GM21447 (cell line): ENCODE results near the gene TMED7.
"Not testable (repeated sequence)": the region's sequence is repeated elsewhere in the genome, so short reads cannot be mapped to it uniquely, and the experiment has no call there.

Experiments used
- ATAC-seq: cut with Tn5 transposase; IDR thresholded peaks from one replicate; pipeline ENCODE4 v1.9.1; 2021; ENCODE audit not compliant: unreplicated experiment

The TMED7 gene

DNA sequence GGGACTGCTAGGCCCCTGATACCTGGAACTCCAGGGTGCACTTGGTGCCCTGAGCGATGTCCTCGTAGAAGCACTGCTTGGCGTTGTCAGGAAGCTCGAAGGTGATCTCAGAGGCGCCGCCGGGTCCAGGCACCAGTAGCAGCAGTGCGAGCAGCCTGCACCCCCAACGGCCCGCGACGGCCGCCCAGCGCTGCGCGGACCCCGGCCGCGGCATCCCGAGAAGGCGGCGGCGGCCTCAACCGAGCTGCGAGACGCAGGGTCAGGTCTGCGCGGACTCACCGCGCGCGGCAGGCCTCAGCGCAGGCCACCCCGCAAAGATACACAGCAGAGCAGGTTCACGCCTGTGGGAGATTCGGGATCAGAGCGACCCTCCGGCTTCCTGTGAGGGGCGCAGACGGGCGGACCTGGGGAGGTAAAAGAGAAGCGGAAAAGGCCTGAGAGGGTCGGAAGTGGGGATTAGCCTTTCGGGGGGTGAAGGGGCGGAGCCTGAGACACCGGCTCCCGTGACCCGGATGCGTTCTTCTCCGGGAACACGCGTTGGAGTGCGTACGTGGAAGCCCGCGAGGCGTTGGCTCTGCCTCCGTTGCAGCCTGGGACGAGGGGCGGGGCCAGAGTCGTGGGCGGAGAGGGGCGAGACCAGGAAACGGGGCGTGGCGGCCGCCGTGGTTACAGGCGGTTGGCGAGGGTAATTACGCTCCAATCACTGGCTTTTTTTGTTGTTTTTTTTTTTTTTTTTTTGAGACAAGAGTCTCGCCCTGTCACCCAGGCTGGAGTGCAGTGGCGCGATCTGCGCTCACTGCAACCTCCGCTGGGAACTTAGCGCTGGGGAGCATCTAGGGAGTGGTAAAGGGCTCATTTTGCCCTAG is at the start of gene TMED7:
TMED7 (minus strand) TSS at position 458 of the 866 bp plus-strand sequence; CDS start at position 214, 244 bp downstream.
- peak; percentile 89 for ATAC-seq

DNA sequence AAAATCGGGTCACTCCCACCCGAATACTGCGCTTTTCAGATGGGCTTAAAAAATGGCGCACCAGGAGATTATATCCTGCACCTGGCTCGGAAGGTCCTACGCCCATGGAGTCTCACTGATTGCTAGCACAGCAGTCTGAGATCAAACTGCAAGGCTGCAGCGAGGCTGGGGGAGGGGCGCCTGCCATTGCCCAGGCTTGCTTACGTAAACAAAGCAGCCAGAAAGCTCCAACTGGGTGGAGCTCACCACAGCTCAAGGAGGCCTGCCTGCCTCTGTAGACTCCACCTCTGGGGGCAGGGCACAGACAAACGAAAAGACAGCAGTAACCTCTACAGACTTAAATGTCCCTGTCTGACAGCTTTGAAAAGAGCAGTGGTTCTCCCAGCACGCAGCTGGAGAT is 48.9 kb upstream of the TMED7 start:
- not testable (repeated sequence) for ATAC-seq

DNA sequence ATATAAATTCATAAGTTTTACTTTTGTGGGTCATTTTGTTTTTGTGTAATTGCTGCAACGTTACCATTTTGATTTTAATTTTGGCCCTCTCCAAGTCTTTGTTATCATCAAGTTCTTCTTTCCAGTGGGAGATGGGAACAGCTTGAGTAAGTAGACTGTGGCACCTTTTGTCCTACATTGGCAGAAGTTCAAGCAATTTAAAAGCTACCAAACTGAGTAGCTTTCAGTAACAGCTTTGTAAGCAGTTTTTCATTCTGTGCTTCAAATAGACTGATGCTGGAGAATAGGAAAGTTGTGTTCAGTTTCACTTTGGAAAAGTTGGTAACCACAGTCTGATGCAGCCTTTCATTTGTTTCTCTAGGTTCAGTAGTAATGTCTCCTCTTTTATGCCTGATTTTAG is 47.8 kb upstream of the TMED7 start:
- no peak for ATAC-seq

DNA sequence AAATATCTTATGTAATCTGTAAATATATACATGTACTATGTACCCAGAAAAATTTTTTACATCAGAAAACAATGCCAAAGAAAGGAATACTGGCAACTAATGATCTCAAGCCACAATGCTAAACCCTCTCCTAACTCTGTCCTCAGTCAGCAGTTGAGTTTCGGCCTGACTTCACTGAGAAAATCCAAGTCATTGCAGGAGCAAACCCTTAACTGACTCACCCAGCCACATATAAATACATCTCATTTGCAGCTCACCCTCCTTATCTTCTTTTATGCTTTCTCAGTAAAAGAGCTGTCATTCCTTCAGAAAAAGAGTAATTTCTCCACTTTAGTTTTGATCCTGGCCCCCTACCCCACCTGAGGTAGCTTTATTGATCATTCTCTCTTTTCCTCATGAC is 46.1 kb upstream of the TMED7 start:
- ATAC-seq: no peak

DNA sequence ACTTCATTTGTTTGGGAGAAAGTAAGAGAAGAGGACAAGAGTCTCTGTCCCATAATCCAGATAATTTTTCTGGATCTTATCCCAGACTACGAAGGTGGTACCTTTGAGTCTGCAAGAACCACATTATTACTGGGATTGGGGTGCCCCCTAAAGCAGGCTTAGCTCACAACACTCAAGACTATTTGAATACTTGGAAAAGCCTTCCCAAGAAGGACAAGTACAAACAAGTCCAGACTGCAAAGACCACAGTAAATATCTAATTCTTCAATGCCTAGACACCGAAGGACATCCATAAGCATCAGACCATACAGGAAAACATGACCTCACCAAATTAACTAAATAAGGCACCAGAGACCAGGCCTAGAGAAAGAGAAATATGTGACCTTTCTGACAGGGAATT is 40.2 kb upstream of the TMED7 start:
- no peak for ATAC-seq

DNA sequence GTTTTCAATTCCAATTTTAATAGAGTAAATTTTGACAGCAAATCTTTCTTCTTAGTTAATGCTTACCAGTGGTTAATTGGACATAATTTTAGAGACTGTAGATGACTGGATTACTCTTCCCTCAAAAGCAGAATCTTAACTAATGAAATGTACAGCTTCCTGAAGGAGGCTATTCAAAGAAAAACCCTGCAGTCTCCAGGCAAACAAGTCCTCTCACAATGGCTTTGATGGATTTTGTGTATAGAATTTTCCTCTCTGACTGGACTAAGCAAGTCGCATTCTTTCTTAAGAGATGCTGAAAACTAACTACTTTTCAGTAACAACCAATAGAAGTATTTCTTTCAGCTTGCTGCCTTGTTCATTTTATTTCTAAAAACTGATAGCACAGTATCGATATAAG is 35.7 kb upstream of the TMED7 start:
- no peak for ATAC-seq

DNA sequence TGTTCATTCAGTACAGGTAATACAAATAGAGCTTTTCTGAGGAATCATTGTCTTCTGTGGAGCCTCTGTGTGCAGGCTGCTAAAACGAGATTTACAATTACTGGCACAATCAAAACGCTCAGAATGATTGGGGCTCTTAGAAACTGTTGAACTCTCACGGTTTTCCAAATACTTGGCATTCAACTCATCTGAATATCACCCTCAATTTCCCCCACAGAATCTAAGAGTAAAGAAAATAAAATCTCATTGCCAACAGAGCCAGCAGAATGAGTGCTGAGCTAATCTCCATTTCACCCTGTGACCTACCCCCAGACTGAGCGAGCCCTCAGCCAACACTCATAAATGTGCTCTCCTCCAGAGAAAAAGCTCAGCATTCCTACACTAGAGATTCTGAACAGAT is 35.3 kb upstream of the TMED7 start:
- ATAC-seq: no peak

DNA sequence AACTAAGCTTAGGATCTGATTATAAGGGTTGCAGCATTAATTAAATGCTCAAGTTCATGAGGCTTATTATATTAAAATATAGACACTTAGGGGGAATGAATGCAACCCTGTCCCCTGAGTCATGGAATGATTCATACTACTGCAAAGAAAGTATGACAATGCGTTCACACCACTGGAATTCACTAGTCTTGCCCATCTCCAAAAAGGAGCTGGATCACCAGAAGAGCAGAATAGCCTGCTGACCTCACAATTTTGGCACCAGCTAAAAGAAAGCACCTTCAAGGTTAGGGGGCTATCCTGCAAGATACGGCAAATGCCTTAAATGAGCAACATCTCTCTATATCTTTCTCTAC is 32.0 kb upstream of the TMED7 start:
- no peak for ATAC-seq

DNA sequence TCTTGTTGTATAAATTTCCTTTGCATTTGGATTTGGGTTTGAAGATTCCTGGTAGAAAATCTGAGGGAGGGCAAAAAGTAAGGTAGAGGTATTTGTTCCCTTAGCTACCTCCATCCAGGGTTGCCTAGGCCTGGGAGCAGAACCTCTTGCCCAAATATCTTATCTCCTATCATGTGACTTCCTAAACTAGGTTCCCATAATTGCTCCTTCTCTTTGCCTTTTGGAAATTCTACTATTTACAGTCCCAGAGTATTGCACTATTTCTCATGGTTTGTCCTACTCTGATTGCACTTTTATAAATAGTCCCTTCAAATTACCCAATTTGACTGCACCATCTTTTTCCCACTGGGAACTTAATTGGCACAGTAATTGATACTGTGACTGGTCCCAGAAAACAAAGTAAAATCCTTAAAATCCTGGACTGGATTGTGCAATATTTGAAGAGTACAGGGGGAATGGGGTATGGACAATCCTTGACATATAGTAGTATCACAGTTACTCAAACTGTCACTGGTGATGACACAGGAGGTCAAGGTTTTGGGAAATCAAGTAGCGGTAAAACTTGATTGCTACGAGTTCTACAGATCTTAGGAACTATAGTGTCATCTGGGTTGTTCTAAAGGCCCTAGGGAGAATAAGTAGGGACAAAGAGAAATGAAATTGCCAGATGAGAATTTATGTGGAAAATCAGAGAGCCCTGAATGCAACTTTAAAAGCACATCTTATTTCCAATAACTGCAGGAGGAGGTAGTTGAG is 31.5 kb upstream of the TMED7 start:
- ATAC-seq: no peak

DNA sequence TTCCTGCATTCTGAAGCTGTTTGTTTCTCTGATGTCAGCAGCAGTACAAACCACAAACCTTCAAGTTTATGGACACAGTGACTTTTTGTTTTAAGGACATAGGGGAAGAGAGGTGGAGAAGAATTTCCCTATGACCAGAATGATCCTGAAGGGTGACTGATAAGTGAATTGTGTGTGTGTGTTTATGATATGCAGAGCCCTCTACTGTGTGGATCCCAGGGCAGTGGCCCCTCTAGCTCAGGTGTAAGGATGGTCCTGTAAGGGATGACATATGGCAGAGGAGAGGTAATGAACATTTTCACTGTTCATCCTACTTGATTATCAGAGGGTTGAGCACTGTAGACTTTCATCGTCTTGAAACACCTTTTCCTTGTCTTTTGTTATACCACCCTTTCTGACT is 30.6 kb upstream of the TMED7 start:
- no peak for ATAC-seq

DNA sequence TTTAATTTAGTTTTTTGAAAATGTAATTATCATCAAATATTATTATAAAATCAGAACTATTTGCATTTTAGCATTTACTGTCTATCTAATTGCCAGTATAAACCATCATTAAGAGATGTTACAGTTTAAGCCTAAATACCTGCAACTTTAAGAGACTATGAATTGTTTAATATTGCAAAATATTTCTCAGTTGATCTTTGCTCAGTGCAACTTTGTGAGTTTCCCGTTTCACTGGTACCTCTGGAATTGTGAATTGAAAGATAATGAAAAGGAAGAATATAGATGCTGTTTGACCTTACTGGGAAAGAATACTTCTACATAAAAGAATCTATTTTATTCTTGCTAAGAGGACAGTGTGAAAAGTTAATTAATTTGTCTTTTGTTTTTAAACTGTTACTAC is 30.2 kb upstream of the TMED7 start:
- no peak for ATAC-seq

DNA sequence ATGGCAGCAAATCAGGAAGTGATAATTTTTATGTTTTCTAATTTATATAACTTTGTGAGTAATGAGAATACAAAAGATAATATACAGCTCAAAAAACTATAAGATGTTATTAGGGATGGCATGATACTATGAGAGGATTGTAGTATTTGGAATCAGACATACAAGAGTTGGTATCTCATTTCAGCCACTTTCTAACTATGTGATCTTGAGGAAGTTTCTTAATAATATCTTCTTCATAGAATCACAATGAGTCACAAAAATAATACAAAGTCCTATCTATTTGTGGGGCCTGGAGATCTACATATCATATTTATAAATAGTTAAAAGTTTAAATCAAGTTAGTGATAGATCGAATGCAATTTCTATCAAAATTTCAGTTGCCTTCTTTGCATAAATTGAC is 23.7 kb upstream of the TMED7 start:
- no peak for ATAC-seq

DNA sequence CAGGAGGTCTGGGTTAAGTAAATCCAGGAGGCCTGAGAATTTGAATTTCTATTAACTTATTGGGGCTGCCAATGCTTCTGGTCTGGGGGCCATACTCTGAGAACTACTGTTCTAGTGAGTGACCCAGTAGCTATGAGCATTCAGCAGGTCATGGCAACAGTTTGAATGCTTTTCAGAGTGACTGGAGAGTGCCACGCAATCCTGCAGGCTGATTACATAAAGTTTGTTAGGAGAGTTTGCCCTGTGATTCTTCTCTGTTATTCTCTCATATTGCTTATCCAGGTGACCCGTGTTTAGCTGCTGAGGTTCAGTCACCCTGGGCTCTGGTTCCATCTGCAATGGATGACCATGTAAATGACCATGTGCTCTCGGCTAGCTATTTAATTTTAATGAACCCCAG is 22.2 kb upstream of the TMED7 start:
- no peak for ATAC-seq

DNA sequence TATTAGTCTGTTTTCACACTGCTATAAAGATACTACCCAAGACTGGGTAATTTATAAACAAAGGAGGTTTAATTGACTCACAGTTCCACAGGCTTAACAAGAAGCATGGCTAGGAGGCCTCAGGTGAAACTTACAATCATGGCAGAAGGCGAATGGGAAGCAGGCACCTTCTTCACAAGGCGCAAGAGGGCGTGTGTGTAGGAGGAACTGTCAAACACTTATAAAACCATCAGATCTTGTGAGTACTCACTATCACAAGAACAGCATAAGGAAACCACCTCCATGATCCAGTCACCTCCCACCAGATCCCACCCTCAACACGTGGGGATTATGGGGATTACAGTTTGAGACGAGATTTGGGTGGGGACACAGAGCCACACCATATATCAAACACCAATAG is 19.6 kb upstream of the TMED7 start:
- not testable (repeated sequence) for ATAC-seq

DNA sequence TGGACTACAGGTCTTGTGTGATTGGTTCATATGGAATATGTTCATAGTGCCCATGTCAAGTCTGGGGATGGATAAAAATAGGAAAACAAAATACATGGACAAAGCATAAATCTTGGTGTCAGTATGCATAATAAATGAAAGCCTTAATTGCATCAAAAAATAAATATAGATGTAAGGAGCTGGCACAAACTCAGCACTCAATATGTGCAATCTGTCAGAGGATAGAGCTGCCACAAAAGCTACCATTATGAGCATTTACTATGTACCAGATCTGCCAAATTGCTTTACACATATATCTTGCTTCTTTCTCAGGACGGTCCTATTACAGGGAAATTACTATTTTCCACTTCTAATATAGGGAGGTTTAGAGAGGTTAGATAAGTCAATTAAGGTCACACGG is 18.2 kb upstream of the TMED7 start:
- no peak for ATAC-seq

DNA sequence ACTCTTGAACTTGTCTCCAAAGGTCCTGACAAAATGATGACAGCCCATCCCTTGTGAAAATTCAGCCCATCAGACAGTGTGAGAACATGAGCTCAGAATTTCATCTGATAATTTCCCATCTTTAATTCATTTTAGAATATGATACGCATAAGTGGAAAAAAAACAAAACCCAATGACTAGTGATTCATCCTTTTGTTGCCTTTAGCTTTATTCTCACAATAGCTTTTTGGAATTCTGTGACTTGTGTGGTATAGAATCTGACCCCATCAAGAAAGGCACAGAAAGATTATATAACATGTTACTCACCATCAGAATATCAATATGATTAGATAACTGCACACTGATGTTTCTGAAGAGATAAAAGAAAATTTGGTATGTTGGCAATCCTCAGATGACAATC is 16.1 kb upstream of the TMED7 start:
- ATAC-seq: no peak

DNA sequence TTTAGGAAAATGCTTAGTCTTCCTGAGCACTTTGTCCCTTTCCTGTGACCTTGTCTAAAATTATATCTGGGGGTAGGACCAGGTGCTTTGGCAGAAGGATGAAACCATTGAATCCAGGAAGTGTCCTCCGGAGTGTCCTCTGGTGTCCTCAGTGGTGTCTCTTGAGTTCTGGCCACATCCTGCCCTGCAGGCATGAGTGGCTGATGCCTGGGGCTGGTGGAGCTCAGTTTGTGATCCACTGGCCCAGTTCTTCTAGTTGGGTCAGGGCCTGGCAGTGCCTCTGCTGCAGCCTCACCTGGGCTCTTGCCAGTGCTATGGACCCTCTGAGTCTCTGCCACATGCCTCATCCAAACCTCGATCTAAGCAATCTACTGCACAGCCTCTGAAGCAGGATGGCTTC is 14.4 kb upstream of the TMED7 start:
- ATAC-seq: no peak

DNA sequence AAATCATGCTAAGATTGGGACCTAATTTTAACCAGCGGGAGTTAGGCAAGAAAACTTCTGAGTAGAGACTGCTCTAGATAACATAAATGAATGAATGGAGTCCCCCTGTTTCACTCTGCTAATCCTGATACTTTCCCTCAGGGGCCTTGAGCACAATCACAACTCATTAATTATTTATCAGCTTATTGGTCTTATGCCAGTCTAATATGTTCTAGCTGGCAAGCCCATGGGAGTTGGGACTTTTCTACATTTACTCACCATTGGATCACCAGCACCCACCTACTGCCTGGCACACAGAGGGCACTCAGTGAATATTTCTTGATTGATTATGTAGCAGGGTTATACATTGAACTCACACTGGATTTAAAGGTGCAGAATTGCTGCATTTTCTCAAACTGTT is 13.5 kb upstream of the TMED7 start:
- ATAC-seq: no peak

DNA sequence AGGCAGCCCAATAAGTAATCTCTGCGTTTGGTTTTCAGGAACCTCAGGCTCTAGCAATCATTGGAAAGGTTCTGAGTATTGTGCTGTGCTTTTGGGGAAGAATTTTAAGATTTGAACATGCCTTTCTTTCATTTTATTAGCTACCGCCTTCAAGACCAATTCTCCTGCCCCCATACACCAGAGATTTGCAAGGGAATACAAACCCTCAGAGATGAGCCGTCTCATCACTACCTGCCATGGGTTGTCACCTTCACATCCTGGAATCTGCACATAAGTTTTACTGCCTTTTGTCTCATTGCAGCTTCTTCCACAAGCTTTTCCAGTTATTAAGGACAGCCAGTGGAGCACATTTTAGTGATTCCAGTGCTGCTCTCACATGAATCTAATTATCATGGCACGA is 11.7 kb upstream of the TMED7 start:
- no peak for ATAC-seq

DNA sequence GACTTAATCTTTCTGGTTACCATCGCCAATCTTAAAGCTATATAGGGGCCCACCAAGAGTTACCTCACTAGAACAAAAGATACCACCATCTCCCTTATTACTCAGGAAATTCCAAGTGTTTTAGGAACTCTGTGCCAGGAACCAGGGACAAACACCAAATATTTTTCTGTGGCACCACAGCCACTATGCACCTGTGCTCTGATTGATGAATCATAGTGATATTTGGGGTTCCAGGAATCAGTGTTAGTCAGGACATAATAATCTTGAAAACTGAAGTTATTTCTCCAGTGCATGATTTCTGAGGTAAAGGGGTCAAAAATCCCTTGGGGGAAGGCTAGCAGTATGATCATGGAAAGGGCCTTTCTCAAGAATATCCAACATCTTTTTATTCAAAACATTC is 10.2 kb upstream of the TMED7 start:
- no peak for ATAC-seq

DNA sequence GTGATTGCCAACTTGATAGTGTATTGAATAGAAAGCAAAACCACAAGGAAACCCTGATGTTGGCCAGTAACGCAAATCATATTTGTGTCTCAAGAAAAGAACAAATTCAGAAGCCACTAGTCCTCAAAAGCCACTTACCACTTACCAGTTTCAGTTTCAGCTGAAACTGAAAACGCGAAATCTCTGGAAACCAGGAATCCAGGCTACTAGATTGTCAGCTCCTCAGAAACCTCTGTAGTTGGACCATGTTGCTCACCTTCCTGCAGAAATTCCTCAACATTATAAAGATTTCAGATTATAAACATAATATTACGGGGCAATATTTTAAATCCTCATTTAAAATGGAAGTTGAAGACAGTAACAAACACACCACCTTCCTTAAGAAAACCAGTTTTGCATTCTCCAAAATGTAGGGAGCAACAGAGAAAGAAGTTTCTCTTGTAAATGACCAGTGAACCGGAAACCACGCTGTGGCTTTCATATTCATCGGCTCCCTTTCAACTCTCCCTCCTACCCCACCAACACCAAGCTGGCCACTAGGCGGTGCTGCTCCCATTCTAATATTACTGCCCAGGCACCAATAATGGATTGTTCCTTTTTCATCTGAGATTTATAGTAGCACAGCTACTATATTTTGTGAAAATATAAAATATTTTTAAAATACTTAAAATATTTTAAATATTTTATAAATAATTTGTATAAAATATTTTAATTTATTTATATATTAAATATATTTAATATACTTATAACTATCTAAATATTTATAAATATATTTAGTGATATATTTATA is 8.7 kb upstream of the TMED7 start:
- ATAC-seq: peak; percentile 58

DNA sequence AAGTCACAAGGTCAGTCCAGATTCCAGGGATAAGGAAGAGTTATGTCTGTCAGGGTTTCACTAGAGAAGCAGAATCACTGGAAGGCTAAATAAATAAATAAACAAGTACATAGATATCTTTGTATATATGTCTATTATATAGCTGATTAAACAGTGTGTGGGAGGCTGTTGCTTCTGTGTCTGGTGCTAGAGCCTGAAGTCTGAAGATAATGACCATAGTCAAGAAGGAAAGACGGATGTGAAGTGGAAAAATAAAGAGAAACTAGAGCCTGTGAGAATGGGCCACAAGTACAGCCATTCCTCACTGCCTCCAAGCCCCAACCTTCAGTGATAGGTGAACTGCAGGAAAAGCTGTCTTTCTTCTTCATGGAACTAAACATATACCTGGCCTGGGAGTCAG is 4.1 kb upstream of the TMED7 start:
- ATAC-seq: no peak
